Stimulated activated CD4-positive, alpha-beta T cell treated with anti-CD3 and anti-CD28 coated beads, Interleukin-4, amount 100 ng/mL, for 1 hour (primary cell): ENCODE data around the gene KLHL10.
A peak's percentile ranks its signal among the peaks of the same experiment; 100 is the strongest.

Experiments used
- DNase-seq: peaks from one replicate; pipeline ENCODE4 v3.0.0-alpha.2; 2020

The KLHL10 gene

GRCh38 chr17:41837761-41838538, at the start of gene KLHL10:
TSS of gene KLHL10 (plus strand) at chr17:41837825. CDS start at chr17:41837933, 108 bp downstream.
- no peak for DNase-seq

DNA sequence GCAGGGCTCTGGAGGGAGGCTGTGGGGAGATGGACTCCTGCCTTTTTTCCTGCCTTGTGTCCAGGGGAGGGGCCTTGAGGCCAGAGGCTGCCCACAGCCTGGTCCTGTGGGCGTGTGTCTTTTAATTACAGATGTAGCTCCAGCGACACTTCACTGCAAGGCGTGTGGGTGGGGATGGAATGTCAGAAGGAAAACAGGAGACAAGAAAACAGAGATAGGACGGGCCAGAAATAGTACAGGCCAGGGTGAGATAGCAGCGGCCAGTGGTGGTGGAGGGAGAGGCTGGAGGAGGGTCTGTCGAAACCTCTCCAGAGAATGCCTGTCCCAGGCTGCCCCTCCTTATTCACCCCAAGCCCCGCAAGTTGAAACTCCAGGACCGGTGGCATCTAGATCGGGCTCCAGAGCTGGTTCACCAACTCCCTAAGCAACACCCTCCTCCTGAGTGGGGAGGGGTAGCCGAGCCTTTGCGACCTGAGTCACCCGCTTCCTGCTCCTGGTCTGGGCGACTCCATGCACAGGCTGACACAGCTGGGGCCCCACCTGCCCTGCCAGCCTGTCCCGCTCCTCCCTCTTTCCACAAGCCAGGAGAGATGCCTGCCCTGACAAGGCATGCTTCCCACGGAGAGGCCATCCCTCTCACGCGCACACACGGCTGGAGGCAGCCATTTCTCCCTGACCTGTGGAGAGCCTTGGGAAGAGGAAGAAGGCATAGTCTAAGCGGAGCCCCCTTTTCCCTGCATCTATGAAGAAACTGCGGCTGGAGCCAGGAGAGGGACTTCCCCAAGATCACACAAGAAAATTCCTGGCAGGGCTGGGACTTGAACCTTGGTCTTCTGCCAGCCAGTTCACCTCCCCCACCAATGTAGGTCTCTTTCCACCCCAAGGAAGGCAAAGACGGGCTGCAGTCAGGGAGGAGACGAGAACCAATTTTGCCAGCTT, 44.5 kb upstream of the KLHL10 start:
- DNase-seq, result no peak

DNA sequence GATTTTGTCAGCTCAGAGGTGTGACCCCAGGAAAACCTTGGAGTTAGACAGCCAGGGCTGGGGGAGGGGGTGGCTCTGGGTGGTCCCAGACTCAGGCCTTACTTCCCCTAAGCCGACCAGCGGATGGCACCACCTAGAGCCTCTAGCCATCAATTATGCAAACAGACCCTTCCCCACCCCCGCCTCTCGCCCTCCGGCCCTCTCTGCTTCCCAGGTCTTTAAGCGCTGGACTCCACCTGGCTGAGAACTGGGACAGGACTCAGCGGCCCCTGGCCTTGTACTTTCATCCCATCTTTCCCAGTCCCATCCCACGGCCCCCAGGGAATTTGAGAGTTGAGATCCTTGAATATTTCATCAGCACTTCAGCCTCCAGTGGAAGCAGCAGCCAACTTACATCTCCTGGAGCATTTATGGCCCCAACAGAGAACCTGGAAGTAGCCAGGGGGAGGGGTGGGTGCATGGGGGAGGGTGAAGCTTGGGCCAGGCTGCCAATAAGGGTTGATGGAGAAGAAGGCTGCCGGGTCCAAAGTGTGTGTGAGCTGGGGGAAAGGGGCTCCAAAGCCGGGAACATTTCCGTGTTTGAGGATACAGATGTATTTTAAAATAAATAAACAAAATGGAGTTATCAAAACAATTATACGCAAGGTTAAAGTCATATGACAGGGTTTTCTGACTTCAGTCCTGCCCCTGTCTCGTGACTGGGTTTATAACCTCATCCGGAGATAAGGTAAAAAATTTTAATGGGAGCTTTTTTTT, 43.7 kb upstream of the KLHL10 start:
- DNase-seq, result no peak

DNA sequence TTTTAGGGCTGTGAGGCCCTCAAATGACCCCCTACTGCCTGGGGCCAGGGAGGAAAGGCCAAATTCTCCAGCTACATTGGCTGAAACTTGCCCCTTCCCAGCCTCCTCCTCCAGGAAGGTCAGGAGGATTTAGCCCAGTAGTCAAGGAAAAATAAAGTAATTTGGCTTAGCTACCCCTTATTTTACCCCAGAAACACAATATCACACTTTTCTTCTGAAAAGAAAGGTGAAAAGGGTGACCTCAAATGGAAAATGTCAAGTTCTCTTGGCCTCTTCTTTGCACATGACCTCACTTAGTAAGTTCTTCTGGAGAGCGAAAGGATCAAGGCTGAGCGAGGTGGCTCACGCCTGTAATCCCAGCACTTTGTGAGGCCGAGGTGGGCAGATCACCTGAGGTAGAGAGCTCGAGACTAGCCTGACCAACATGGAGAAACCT, 43.1 kb upstream of the KLHL10 start:
- DNase-seq, result no peak

- no peak for DNase-seq
Measured at GRCh38 chr17:41796121-41796895, 41.3 kb upstream of the KLHL10 start.

- no peak for DNase-seq
Measured at GRCh38 chr17:41797377-41797776, 40.2 kb upstream of the KLHL10 start.

GRCh38 chr17:41799366-41799765, 38.3 kb upstream of the KLHL10 start:
- DNase-seq, result no peak

DNA sequence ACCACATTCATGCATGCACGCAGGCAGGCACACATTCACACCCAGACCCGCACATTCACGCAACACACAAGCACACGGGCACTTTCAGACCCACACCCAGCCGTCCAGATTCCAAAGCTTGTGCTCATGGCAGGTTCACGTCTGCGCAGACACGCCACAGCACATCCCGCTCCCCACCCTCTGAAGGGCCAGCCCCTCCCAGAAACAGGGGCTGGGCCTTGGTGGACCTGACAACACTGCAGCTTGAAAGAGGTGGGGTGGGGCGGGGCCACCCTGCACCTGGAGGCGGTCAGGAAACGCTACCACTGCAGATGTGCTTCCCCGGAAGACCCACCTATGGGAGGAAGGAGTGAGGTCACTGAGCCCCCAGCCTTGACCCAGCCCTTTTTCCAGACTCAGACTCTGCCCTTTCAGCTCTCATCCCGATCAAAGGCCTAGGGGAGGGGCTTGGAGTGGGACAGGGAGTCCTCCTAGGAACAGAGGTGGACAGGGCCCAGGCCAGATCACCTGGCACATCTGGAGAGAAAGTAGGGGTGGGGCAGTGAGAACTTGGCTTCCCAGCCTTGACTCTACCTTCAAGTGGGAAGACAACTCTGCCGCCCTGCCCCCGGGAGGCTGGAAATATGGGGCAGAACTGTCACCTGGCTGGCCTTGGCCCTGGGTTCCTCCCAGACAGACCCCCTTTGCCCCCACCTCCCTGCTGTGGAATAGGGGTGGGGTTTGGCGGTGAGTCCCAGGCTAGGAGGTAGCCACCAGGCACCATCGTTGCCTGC, 36.8 kb upstream of the KLHL10 start:
- DNase-seq, result no peak

GRCh38 chr17:41801374-41802271, 36.0 kb upstream of the KLHL10 start:
- peak; percentile 79 for DNase-seq

- DNase-seq, result no peak
Measured at GRCh38 chr17:41803049-41804020, 34.3 kb upstream of the KLHL10 start.

- no peak for DNase-seq
Measured at GRCh38 chr17:41806685-41807445, 30.8 kb upstream of the KLHL10 start.

DNA sequence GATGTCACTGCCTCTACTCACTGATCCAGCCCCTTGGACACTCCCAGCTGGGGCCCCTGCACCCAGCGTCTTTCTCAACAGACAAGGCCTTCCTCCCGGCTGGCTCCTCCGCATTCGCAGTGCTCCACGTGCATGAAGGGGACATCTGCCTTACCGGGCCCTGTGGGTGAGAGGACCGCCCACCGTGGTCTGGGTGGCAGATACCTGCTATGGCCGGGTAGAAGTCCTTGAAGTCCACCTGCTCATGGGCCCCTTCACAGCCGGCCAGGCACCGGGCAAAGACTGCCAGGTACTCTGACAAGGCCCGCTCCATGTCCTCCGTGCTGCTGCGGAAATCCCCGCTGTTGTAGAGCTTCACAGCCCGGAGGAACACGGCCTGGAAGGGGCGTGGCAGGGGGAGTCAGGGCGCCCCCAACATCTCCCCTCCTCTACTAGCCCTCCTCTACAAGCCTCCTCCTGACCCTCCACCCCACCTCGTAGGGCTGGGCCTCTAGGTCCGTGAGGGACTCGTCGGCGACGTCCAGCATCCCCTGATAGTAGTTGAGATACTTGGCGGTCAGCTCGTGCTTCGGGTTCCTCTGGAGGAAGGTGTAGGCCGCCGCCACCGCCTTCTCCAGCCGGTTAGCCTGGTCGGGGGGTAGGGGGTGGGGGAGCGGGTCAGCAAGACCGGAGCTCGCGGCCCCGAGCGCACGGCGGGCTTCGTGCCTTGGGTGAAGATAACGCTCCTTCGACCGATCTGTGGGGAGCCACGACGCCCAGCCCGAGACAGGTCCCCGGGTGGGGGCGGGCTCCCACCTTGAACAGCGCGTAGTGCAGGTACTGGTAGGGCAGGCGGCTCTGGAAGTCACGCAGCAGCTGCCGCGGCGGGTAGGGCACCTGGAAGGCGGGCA, 26.7 kb upstream of the KLHL10 start:
- DNase-seq, result no peak

DNA sequence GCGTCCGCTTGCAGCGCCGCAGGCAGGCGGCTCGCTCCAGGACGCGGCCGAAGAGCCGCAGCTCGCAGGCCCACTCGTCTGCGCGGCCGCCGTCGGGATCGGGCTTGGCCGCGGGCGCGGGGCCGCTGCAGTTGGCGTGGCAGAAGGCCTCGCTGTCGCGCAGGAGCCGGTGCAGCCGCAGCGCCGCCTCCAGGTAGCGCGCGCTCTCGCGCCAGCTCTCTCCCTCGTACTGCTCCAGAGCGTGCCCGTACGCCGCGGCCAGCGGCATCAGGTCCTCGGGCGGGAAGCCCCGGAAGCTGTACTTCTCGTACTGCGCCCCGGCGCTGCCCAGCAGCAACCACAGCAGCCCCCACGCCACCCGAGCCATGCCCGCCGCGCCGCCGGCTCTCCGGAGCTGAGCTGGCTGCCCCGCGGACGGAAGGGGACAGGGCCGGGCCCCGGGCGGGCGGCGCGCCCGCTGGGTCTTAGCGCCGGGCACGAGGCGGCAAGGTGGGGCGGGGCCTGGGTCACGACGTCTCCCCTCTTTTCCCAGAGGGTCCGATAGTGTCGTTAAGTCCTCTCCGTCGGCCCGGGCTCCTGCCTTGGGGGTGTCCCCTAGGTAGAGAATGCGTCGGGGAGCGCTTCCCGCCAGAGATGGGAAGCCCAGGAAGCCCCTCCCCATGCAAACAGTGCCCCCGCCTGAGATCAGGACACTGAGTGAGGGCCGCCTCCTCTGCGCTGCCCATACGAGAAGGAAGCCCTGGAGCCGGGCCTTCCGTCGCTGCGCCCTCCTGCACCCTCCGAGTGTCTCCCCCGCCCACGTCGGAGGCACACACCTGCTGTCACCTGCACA, 25.9 kb upstream of the KLHL10 start, which contains the start of gene P3H4:
TSS of gene P3H4 (minus strand) at position 401 of the 832 bp plus-strand sequence. CDS start at position 367, 34 bp downstream.
- DNase-seq, result peak; percentile 73

GRCh38 chr17:41812381-41813151, 25.1 kb upstream of the KLHL10 start, which contains the start of gene FKBP10:
TSS of gene FKBP10 (plus strand) at chr17:41813004. CDS start at chr17:41813035, 31 bp downstream.
- DNase-seq, result peak; percentile 30

- DNase-seq, result no peak
Measured at GRCh38 chr17:41813152-41813680, 24.4 kb upstream of the KLHL10 start.
